Neural progenitor cell (in vitro differentiated cells): Measurements from ENCODE around the gene B3GNT5. TPM values are rescaled to one million over a fixed set of nuclear protein-coding genes. Genes with fewer than 3 reads are reported as not detected.
A peak's percentile ranks its signal among the peaks of the same experiment; 100 is the strongest.

Source experiments
- DNase-seq: peaks from one replicate; pipeline ENCODE4 v3.0.0-alpha.2; 2016; ENCODE audit warnings: low spot score
- H2AFZ ChIP-seq: fragments of 200-600 bp; sonication (generic); replicated peaks from 2 replicates; pipeline ENCODE4 v1.6.1; 2016; ENCODE audit warnings: antibody characterized with exemption
- H3F3A ChIP-seq: fragments of 200-600 bp; sonication (generic); 2 replicates; pipeline ENCODE4 v1.6.1; 2016; ENCODE audit warnings: antibody characterized with exemption, low read depth
- H3K27ac ChIP-seq: fragments of 200-600 bp; sonication (generic); 2 replicates; pipeline ENCODE4 v1.5.1; 2016; ENCODE audit warnings: mild to moderate bottlenecking
- H3K27me3 ChIP-seq: fragments of 200-600 bp; sonication (generic); 2 replicates; pipeline ENCODE4 v1.6.1; 2016; ENCODE audit warnings: mild to moderate bottlenecking, moderate library complexity
- H3K36me3 ChIP-seq: fragments of 200-600 bp; sonication (generic); 2 replicates; pipeline ENCODE4 v1.5.1; 2016
- H3K4me1 ChIP-seq: fragments of 200-600 bp; sonication (generic); 2 replicates; pipeline ENCODE4 v1.6.1; 2016; ENCODE audit warnings: mixed run types
- H3K4me2 ChIP-seq: fragments of 200-600 bp; sonication (generic); 2 replicates; pipeline ENCODE4 v1.6.1; 2016
- H3K4me3 ChIP-seq: fragments of 200-600 bp; sonication (generic); 2 replicates; pipeline ENCODE4 v1.5.1; 2016
- H3K79me2 ChIP-seq: fragments of 200-600 bp; sonication (generic); 2 replicates; pipeline ENCODE4 v1.6.1; 2016; ENCODE audit warnings: low read depth
- H3K9ac ChIP-seq: fragments of 200-600 bp; sonication (generic); 2 replicates; pipeline ENCODE4 v1.6.1; 2016
- H3K9me3 ChIP-seq: fragments of 200-600 bp; sonication (generic); 2 replicates; pipeline ENCODE4 v1.5.1; 2016; ENCODE audit warnings: low read depth
- H4K20me1 ChIP-seq: fragments of 200-600 bp; sonication (generic); 2 replicates; pipeline ENCODE4 v1.6.1; 2016; ENCODE audit warnings: low read depth
- H3K27ac Mint-ChIP-seq: 3 replicates; pipeline ENCODE4 v1.8.0; 2021; ENCODE audit warnings: mixed read lengths
- H3K27me3 Mint-ChIP-seq: 2 replicates; pipeline ENCODE4 v1.8.0; 2022; ENCODE audit warnings: low read depth, mild to moderate bottlenecking, inconsistent platforms, moderate library complexity, mixed read lengths; ENCODE audit not compliant: insufficient read depth
- H3K36me3 Mint-ChIP-seq: 3 replicates; pipeline ENCODE4 v1.8.0; 2021; ENCODE audit warnings: mixed read lengths
- H3K4me1 Mint-ChIP-seq: 3 replicates; pipeline ENCODE4 v1.8.0; 2021; ENCODE audit warnings: mixed read lengths
- H3K4me3 Mint-ChIP-seq: 3 replicates; pipeline ENCODE4 v1.8.0; 2021; ENCODE audit warnings: mild to moderate bottlenecking, moderate library complexity, mixed read lengths
- H3K9me3 Mint-ChIP-seq: 3 replicates; pipeline ENCODE4 v1.8.0; 2020; ENCODE audit warnings: mixed read lengths
- CTCF ChIP-seq: fragments of 200-600 bp; sonication (generic); IDR thresholded peaks from 2 replicates; pipeline ENCODE4 v1.5.1; 2017; ENCODE audit warnings: antibody characterized with exemption, mild to moderate bottlenecking
- EZH2 ChIP-seq: fragments of 200-600 bp; sonication (generic); IDR thresholded peaks from 2 replicates; pipeline ENCODE4 v1.6.1; 2017; ENCODE audit warnings: antibody characterized with exemption, mild to moderate bottlenecking, moderate library complexity
- EZH2phosphoT487 ChIP-seq: fragments of 200-600 bp; sonication (generic); IDR thresholded peaks from 2 replicates; pipeline ENCODE4 v1.6.1; 2017; ENCODE audit warnings: antibody characterized with exemption
- total RNA-seq: library from RNA; depleted of rRNA; stranded (reverse); fragments of >200 nt; gene quantifications from 2 replicates; pipeline ENCODE4 v1.2.3, GENCODE V29; 2015; ENCODE audit warnings: low replicate concordance

B3GNT5 gene
- total RNA-seq, 1 donor from 2014 or later: 14.1 TPM

DNA sequence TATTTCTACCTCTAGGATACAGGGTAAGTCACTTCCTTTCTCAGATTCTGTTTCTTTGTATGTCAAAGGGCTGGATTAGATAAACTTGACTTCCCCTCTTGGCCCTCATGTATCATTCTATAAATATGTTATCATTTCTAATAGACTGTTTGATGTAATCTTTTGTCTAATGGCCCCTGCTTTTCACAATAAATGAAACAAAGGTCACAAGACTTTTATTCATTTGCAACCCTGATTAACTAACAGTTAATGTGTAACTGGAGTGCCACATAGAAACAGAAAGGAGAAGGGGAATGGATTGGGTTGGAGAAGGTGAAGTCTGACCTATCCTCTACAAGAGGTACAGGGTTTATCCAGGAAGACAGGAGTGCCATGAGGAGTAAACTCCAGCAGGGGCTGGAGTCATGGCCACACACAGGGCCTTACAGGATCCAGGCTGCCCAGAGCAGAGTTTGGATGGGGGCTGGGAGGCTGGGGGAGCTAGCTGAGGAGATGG, 8.0 kb upstream of the B3GNT5 start:
- no peak for DNase-seq
- Histone ChIP-seq H3K27ac (no peak overlapping the region), H3K4me3 (no peak overlapping the region), H4K20me1 (no peaks in the 10 kb centered on the region), H3K79me2 (no peaks in the 10 kb centered on the region), H2AFZ (no peak overlapping the region), H3K9ac (no peak overlapping the region), H3K4me2 (no peak overlapping the region), H3K36me3 (no peaks in the 10 kb centered on the region), H3K27me3 (no peaks in the 10 kb centered on the region), H3K9me3 (peaks cover 5% of the 10 kb centered on the region), H3K4me1 (no peaks in the 10 kb centered on the region), H3F3A (no peaks in the 10 kb centered on the region)
- Mint-ChIP-seq H3K36me3 (no peaks in the 10 kb centered on the region), H3K9me3 (peaks cover 27% of the 10 kb centered on the region), H3K27me3 (peaks cover 4% of the 10 kb centered on the region), H3K4me1 (peaks cover 11% of the 10 kb centered on the region), H3K27ac (no peak overlapping the region), H3K4me3 (no peak overlapping the region)
- TF ChIP-seq CTCF: no peak

DNA sequence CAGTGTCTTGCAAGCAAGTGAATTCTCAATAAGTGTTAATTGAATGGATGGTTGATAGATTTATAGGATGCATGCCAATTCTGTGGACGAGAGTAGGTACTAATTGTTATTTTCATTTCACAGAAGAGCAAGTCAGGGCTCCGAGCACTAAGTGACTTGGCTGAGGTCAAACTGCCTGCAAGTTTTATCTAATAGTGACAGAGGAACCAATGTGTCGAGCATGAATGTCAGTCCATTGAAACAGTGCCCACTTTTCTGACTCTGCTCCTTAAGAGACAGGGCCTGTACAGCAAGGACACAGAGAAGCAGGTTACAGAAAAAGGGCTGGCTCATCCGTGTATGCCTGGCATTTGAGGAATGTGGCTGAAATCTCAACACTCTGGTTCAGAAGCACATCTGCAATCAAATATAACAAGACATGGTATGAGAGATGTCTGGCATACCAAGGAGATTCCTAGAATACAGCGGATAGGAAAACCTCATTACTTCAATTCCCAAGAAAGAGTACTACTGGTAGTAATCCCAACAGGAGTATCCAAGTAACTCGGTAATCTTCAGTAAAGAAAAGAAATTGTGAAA, 6.0 kb upstream of the B3GNT5 start:
- no peaks in the 10 kb centered on the region for H3K79me2 ChIP-seq
- H3K27ac ChIP-seq: no peak overlapping the region
- H3K4me1 ChIP-seq: no peaks in the 10 kb centered on the region
- no peak overlapping the region for H3K4me3 Mint-ChIP-seq
- peaks cover 3% of the 10 kb centered on the region for H3K9me3 ChIP-seq
- no peak overlapping the region for H3K4me2 ChIP-seq
- H4K20me1 ChIP-seq: no peaks in the 10 kb centered on the region
- H3K27me3 Mint-ChIP-seq: peaks cover 4% of the 10 kb centered on the region
- peaks cover 12% of the 10 kb centered on the region for H3K27me3 ChIP-seq
- no peak overlapping the region for H3K4me3 ChIP-seq
- H3K4me1 Mint-ChIP-seq: peaks cover 11% of the 10 kb centered on the region
- H3K36me3 Mint-ChIP-seq: no peaks in the 10 kb centered on the region
- H3F3A ChIP-seq: no peaks in the 10 kb centered on the region
- H3K9me3 Mint-ChIP-seq: peaks cover 13% of the 10 kb centered on the region
- no peak overlapping the region for H2AFZ ChIP-seq
- H3K9ac ChIP-seq: no peak overlapping the region
- H3K36me3 ChIP-seq: no peaks in the 10 kb centered on the region
- TF ChIP-seq CTCF: no peak
- TF ChIP-seq EZH2: no peak
- no peak for TF ChIP-seq EZH2phosphoT487
- DNase-seq: peak; percentile 11
- H3K27ac Mint-ChIP-seq: no peak overlapping the region

DNA sequence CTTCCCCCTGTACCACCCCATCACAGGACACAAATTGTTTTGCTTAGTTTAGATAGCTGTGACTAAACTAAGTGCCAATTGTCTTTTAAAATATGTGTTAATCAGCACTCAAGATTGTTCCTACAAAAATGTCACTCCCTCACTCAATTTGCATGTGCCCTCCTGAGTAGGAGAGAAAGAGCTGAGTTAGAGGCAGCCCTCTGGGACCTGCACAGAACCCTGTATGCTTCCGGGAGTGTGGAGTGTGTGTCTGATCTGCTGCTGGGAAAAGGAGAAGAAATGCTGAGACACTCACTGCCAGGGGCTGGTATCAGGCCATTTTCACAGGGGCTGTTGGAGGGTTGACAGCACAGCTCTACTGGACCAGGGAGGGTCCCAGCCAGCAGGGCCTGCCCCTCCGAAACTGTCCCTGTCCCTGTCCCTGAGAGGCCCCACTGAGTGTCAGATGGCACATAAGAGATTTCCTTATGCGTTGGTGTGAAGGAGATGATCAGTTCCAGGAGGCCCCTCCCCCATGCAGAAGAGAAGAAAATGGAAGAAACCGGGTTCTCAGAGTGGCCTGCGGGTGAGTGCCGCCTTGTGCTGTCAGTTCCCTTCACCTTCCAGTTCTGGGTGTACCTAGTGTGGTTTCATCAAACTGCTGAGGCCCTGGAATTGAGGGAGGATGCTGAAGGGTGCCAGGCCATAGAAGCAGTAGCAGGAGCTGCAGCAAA, 3.9 kb upstream of the B3GNT5 start:
- no peak overlapping the region for H3K9ac ChIP-seq
- TF ChIP-seq EZH2phosphoT487 (no peak), CTCF (no peak), EZH2 (no peak)
- no peaks in the 10 kb centered on the region for H3K36me3 ChIP-seq
- H3K4me1 ChIP-seq: no peaks in the 10 kb centered on the region
- Mint-ChIP-seq H3K27me3 (peaks cover 4% of the 10 kb centered on the region), H3K4me1 (peaks cover 15% of the 10 kb centered on the region), H3K9me3 (peaks cover 3% of the 10 kb centered on the region), H3K36me3 (no peaks in the 10 kb centered on the region), H3K27ac (no peak overlapping the region), H3K4me3 (no peak overlapping the region)
- no peak overlapping the region for H2AFZ ChIP-seq
- no peaks in the 10 kb centered on the region for H4K20me1 ChIP-seq
- H3K9me3 ChIP-seq: no peaks in the 10 kb centered on the region
- peaks cover 31% of the 10 kb centered on the region for H3K27me3 ChIP-seq
- DNase-seq: no peak
- H3K79me2 ChIP-seq: no peaks in the 10 kb centered on the region
- H3K4me2 ChIP-seq: no peak overlapping the region
- peaks cover 7% of the 10 kb centered on the region for H3F3A ChIP-seq
- no peak overlapping the region for H3K4me3 ChIP-seq
- H3K27ac ChIP-seq: no peak overlapping the region
